IMR-90 (cell line): ENCODE measurements around the gene XPA. TPM values are rescaled to one million over a fixed set of nuclear protein-coding genes. Genes with fewer than 3 reads are reported as not detected.

Experiments used
- ATAC-seq: fragments of 200-7000 bp; cut with Tn5 transposase; 2 replicates; pipeline ENCODE4 v1.9.1; 2020; ENCODE audit warnings: low read depth, mild to moderate bottlenecking, moderate library complexity
- BruUV-seq: library from RNA; stranded (reverse); fragments of 400-500 nt; replicated peaks from 2 replicates; lab custom pipeline; 2021; lab: Mats Ljungman, UMichigan
- CTCF ChIA-PET: fragments of 300-600 bp; formaldehyde crosslinking; extraction: SDS; loops from one replicate; lab custom pipeline; 2021; ENCODE audit warnings: antibody characterized with exemption; lab: Yijun Ruan, JAX
- POLR2A ChIA-PET: fragments of 300-600 bp; sonication (Branson Sonifier 250); formaldehyde crosslinking; loops from one replicate; lab custom pipeline; 2022; ENCODE audit warnings: antibody characterized with exemption; ENCODE audit not compliant: unreplicated experiment; lab: Charles Lee
- DNase-seq: peaks from one replicate; pipeline ENCODE4 v3.0.0; 2013
- H2AFZ ChIP-seq: replicated peaks from 2 replicates; pipeline ENCODE3; 2013; ENCODE audit warnings: low read length, mild to moderate bottlenecking; ENCODE audit not compliant: poor library complexity
- H2AK5ac ChIP-seq: 2 replicates; pipeline ENCODE4 v1.6.1; 2013; ENCODE audit warnings: low read depth, low read length, inconsistent platforms
- H2AK9ac ChIP-seq: replicated peaks from 2 replicates; pipeline ENCODE3; 2013; ENCODE audit warnings: mild to moderate bottlenecking, low read depth, low read length, moderate library complexity; ENCODE audit not compliant: poor library complexity
- H2BK120ac ChIP-seq: 2 replicates; pipeline ENCODE4 v1.6.1; 2013; ENCODE audit warnings: low read depth, low read length, inconsistent platforms
- H2BK15ac ChIP-seq: 3 replicates; pipeline ENCODE4 v1.6.1; 2013; ENCODE audit warnings: low read depth, low read length, inconsistent platforms
- H2BK20ac ChIP-seq: 2 replicates; pipeline ENCODE4 v1.6.1; 2013; ENCODE audit warnings: low read depth, mild to moderate bottlenecking, inconsistent platforms, low read length, moderate library complexity
- H2BK5ac ChIP-seq: 2 replicates; pipeline ENCODE4 v1.6.1; 2013; ENCODE audit warnings: mild to moderate bottlenecking, low read depth, low read length, inconsistent platforms; ENCODE audit not compliant: poor library complexity, severe bottlenecking
- H3K14ac ChIP-seq: replicated peaks from 2 replicates; pipeline ENCODE4 v1.6.1; 2013; ENCODE audit warnings: low read depth, low read length, inconsistent platforms
- H3K18ac ChIP-seq: 2 replicates; pipeline ENCODE4 v1.6.1; 2013; ENCODE audit warnings: low read depth, low read length, control low read depth
- H3K23ac ChIP-seq: 2 replicates; pipeline ENCODE4 v1.6.1; 2013; ENCODE audit warnings: low read depth, low read length, inconsistent platforms
- H3K27ac ChIP-seq: 2 replicates; pipeline ENCODE4 v1.5.1; 2013; ENCODE audit warnings: mild to moderate bottlenecking, control low read depth, low read length; ENCODE audit not compliant: insufficient read depth
- H3K27me3 ChIP-seq: 2 replicates; pipeline ENCODE4 v1.6.1; 2013; ENCODE audit warnings: low read length; ENCODE audit not compliant: control insufficient read depth, insufficient read depth
- H3K36me3 ChIP-seq: 2 replicates; pipeline ENCODE4 v1.6.1; 2013; ENCODE audit warnings: low read length, mixed read lengths; ENCODE audit not compliant: control insufficient read depth, insufficient read depth
- H3K4ac ChIP-seq: 2 replicates; pipeline ENCODE4 v1.6.1; 2013; ENCODE audit warnings: low read depth, low read length, inconsistent platforms
- H3K4me1 ChIP-seq: 2 replicates; pipeline ENCODE4 v1.6.1; 2013; ENCODE audit warnings: low read length, mixed read lengths; ENCODE audit not compliant: control insufficient read depth, insufficient read depth
- H3K4me2 ChIP-seq: 2 replicates; pipeline ENCODE4 v1.6.1; 2013; ENCODE audit warnings: low read depth, mild to moderate bottlenecking, control low read depth, low read length, moderate library complexity
- H3K4me3 ChIP-seq: 2 replicates; pipeline ENCODE4 v1.5.1; 2013; ENCODE audit warnings: low read depth, mild to moderate bottlenecking, control low read depth, low read length, moderate library complexity; ENCODE audit not compliant: insufficient read depth
- H3K56ac ChIP-seq: 2 replicates; pipeline ENCODE4 v1.6.1; 2013; ENCODE audit warnings: low read length, inconsistent platforms; ENCODE audit not compliant: insufficient read depth; ENCODE audit errors: extremely low read depth
- H3K79me1 ChIP-seq, 2 experiments: 2 replicates each; pipeline ENCODE4 v1.6.1; 2013; ENCODE audit warnings: low read length in 2 of 2, inconsistent platforms in 1 of 2, low read depth in 1 of 2
- H3K9ac ChIP-seq: 2 replicates; pipeline ENCODE4 v1.6.1; 2013; ENCODE audit warnings: low read depth, low read length, control low read depth
- H3K9me1 ChIP-seq: 2 replicates; pipeline ENCODE4 v1.6.1; 2013; ENCODE audit warnings: low read length, inconsistent platforms; ENCODE audit not compliant: insufficient read depth
- H3K9me3 ChIP-seq: 2 replicates; pipeline ENCODE4 v1.6.1; 2013; ENCODE audit warnings: low read length; ENCODE audit not compliant: control insufficient read depth, insufficient read depth
- H4K20me1 ChIP-seq: 2 replicates; pipeline ENCODE4 v1.6.1; 2013; ENCODE audit warnings: low read length, inconsistent platforms; ENCODE audit not compliant: insufficient read depth
- H4K5ac ChIP-seq: 2 replicates; pipeline ENCODE4 v1.6.1; 2013; ENCODE audit warnings: mild to moderate bottlenecking, low read depth, low read length, control low read depth
- H4K8ac ChIP-seq, 2 experiments: 2 replicates each; pipeline ENCODE4 v1.6.1; 2013; ENCODE audit warnings: low read depth in 2 of 2, low read length in 2 of 2, control low read depth in 1 of 2, inconsistent platforms in 1 of 2
- H4K91ac ChIP-seq: 2 replicates; pipeline ENCODE4 v1.6.1; 2013; ENCODE audit warnings: low read depth, low read length, inconsistent platforms; ENCODE audit not compliant: insufficient read depth
- BHLHE40 ChIP-seq: fragments of 150-350 bp; IDR thresholded peaks from 2 replicates; pipeline ENCODE4 v1.6.1; 2016; ENCODE audit warnings: mild to moderate bottlenecking, low read depth, low read length
- CTCF ChIP-seq: conservative IDR thresholded peaks from 2 replicates; pipeline ENCODE4 v1.5.1; 2012; ENCODE audit warnings: mild to moderate bottlenecking, low read depth, low read length, improper control_type of control experiment
- FOS ChIP-seq: fragments of 150-350 bp; IDR thresholded peaks from 2 replicates; pipeline ENCODE4 v1.6.1; 2016; ENCODE audit warnings: low read depth, low read length
- MXI1 ChIP-seq: IDR thresholded peaks from 2 replicates; pipeline ENCODE4 v1.6.1; 2012; ENCODE audit warnings: low read depth, mild to moderate bottlenecking, low read length, moderate library complexity, borderline replicate concordance
- POLR2A ChIP-seq: IDR thresholded peaks from 2 replicates; pipeline ENCODE4 v1.6.1; 2012; ENCODE audit warnings: mild to moderate bottlenecking, low read depth, low read length
- RAD21 ChIP-seq: IDR thresholded peaks from 2 replicates; pipeline ENCODE4 v1.6.1; 2012; ENCODE audit warnings: low read length, improper control_type of control experiment
- RFX5 ChIP-seq: IDR thresholded peaks from 2 replicates; pipeline ENCODE4 v1.8.0; 2012; ENCODE audit warnings: low read depth, mild to moderate bottlenecking, low read length, moderate library complexity
- USF2 ChIP-seq: fragments of 150-350 bp; IDR thresholded peaks from 2 replicates; pipeline ENCODE4 v1.6.1; 2017; ENCODE audit warnings: mild to moderate bottlenecking, antibody characterized with exemption, low read length, low read depth
- WGBS, 2 experiments: methylation state at CpG; one replicate each; pipeline versions ENCODE4 v1.1.5 to v1.1.7; 2013; ENCODE audit warnings: missing lambda C conversion rate in 2 of 2; ENCODE audit not compliant: insufficient read length in 1 of 2; ENCODE audit errors: extremely low coverage in 2 of 2; 5-methylcytosine and 5-hydroxymethylcytosine counted together
- dilution Hi-C: fragments of 300-500 bp; cut with HindIII; formaldehyde crosslinking; loops from one replicate; pipeline ENCODE4 v1.14.3; 2018; ENCODE audit warnings: low sequenced_read_pairs; ENCODE audit not compliant: unreplicated experiment
- in situ Hi-C: fragments of 300-500 bp; cut with MboI; formaldehyde crosslinking; loops from 3 replicates; pipeline ENCODE4 v1.14.3; 2019; ENCODE audit warnings: low sequenced_read_pairs, inconsistent platforms, mixed read lengths
- intact Hi-C: fragments of 100-400 bp; cut with micrococcal nuclease; formaldehyde crosslinking; loops from 2 replicates; pipeline ENCODE4 v1.10.0; 2022
- polyA plus RNA-seq, 3 experiments: library from polyadenylated mRNA; depleted of rRNA; stranded (reverse); fragments of >200 nt; gene quantifications; 2 replicates each; pipeline ENCODE4 v1.2.3, GENCODE V29; 2012; ENCODE audit warnings: low replicate concordance in 1 of 3
- total RNA-seq: library from RNA; depleted of rRNA; stranded (reverse); fragments of >200 nt; gene quantifications from 2 replicates; pipeline ENCODE4 v1.2.3, GENCODE V29; 2012

The XPA gene
- total and polyA plus RNA-seq, 2 of the 4 experiments (the other 2 are of a cell fraction), result 1.4 to 2.2 TPM

- Histone ChIP-seq H4K20me1 (no peaks in the 10 kb centered on the region), H2BK5ac (no peak overlapping the region), H3K4me3 (no peak overlapping the region), H3K9ac (no peak overlapping the region), H3K4me2 (no peak overlapping the region), H4K8ac (no peak overlapping the region), H4K5ac (no peak overlapping the region), H3K23ac (no peak overlapping the region), H3K9me3 (no peaks in the 10 kb centered on the region; the same call in 1 of the 2 replicates), H3K14ac (no peak overlapping the region), H4K91ac (no peak overlapping the region), H3K4ac (no peak overlapping the region), H3K9me1 (no peaks in the 10 kb centered on the region), H2AFZ (no peak overlapping the region), H2AK5ac (no peak overlapping the region), H3K4me1 (no peaks in the 10 kb centered on the region), H2BK15ac (no peak overlapping the region), H2BK120ac (no peak overlapping the region), H3K27me3 (peaks cover 21% of the 10 kb centered on the region), H3K27ac (no peak overlapping the region), H2BK20ac (no peak overlapping the region), H3K79me1 (no peaks in the 10 kb centered on the region), H3K36me3 (no peaks in the 10 kb centered on the region), H3K18ac (no peak overlapping the region), H2AK9ac (no peak overlapping the region), H3K56ac (no peak overlapping the region)
- intact Hi-C loops (no loop called here), dilution Hi-C loops (no loop called here), in situ Hi-C loops (no loop called here)
- TF ChIP-seq RFX5, result no peak
- TF ChIP-seq RAD21, result no peak
- TF ChIP-seq POLR2A, result no peak
- TF ChIP-seq BHLHE40, result no peak
- TF ChIP-seq FOS, result no peak
- TF ChIP-seq CTCF, result no peak
- TF ChIP-seq MXI1, result no peak
- TF ChIP-seq USF2, result no peak
- CTCF ChIA-PET, result no interaction called here
- BruUV-seq, result no TSS peak
- POLR2A ChIA-PET, result no interaction called here
- DNase-seq (no peak), ATAC-seq (no peak)
- 70% methylated on average over 2 of the region's 7 CpGs; no CpG with 5 or more reads in 1 of the 2 experiments for WGBS, 2 experiments
Observed at GRCh38 chr9:97735070-97735600, 38.0 kb upstream of the XPA start.
